ENCODE results near the gene POLE.

Gene POLE, protein sequence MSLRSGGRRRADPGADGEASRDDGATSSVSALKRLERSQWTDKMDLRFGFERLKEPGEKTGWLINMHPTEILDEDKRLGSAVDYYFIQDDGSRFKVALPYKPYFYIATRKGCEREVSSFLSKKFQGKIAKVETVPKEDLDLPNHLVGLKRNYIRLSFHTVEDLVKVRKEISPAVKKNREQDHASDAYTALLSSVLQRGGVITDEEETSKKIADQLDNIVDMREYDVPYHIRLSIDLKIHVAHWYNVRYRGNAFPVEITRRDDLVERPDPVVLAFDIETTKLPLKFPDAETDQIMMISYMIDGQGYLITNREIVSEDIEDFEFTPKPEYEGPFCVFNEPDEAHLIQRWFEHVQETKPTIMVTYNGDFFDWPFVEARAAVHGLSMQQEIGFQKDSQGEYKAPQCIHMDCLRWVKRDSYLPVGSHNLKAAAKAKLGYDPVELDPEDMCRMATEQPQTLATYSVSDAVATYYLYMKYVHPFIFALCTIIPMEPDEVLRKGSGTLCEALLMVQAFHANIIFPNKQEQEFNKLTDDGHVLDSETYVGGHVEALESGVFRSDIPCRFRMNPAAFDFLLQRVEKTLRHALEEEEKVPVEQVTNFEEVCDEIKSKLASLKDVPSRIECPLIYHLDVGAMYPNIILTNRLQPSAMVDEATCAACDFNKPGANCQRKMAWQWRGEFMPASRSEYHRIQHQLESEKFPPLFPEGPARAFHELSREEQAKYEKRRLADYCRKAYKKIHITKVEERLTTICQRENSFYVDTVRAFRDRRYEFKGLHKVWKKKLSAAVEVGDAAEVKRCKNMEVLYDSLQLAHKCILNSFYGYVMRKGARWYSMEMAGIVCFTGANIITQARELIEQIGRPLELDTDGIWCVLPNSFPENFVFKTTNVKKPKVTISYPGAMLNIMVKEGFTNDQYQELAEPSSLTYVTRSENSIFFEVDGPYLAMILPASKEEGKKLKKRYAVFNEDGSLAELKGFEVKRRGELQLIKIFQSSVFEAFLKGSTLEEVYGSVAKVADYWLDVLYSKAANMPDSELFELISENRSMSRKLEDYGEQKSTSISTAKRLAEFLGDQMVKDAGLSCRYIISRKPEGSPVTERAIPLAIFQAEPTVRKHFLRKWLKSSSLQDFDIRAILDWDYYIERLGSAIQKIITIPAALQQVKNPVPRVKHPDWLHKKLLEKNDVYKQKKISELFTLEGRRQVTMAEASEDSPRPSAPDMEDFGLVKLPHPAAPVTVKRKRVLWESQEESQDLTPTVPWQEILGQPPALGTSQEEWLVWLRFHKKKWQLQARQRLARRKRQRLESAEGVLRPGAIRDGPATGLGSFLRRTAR (N-terminal part only)

DNA sequence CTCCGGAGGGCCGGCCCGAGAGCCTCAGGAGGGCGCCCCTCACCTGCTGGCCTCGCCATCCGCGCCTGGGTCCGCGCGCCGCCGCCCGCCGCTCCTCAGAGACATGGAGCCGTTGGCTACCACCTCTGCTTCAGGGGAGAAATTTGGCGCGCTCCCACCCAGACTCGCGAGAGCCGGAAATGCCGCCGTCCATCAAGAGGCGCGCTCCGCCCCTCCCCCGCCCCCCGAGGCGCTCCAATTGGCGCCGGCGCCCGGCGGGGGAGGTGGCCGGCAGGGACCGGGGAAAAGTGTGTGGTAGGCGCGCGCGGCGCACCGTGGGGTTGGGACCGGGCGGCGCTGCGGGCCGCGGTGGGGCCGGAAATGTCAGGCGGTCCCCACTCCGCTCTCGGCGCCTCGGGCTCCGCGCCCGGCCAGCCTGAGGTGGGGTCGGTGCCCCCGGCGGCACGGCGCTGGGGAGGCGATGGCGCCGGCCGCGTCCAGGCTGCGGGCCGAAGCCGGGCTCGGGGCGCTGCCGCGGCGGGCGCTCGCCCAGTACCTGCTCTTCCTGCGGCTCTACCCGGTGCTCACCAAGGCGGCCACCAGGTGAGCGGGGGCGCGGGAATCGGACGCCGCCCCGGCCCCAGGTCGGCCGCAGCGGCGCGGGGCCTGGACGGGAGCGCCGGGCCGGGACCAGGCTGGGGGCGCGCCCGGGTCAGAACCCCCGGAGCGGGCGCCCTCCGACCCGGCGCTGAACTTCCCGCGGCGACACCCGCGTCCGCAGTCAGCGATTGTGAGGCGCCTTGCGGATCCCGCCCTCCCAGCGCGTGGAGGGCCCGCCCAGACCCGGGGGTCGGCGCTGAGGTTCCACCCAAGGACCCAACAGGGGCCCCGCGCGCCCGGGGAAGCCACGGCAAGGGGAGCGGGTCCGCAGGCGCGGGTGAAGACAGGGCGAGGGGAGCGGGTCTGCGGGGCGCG, at the start of gene POLE, which contains the start of gene PXMP2:
TSS of gene POLE (minus strand) at position 132 of the 954 bp plus-strand sequence. CDS start at position 105, 27 bp downstream.
TSS of gene PXMP2 (plus strand) at position 377 of the 954 bp plus-strand sequence. CDS start at position 461, 84 bp downstream.
- DNase-seq: peak; percentile 96

DNA sequence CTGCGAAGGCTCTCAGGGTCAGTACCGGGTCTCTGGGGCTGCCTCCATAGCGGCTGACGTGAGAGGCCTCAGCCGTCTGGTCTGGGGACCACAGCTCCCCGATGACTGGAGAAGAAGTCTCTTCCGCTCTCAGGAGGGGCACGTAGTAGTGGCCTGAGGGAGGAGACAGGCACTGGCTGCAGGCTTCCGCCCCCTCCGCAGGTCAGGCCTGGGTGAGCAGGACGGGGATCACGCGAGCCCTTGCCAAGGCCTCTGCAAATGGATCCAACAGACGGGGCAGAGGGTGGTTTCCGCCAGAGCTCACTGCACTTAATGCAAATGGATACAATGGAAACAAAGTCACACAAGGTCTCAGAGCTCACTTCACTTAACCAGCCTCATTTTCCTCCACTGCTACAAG, 49.8 kb upstream of the POLE start:
- no peak for DNase-seq

DNA sequence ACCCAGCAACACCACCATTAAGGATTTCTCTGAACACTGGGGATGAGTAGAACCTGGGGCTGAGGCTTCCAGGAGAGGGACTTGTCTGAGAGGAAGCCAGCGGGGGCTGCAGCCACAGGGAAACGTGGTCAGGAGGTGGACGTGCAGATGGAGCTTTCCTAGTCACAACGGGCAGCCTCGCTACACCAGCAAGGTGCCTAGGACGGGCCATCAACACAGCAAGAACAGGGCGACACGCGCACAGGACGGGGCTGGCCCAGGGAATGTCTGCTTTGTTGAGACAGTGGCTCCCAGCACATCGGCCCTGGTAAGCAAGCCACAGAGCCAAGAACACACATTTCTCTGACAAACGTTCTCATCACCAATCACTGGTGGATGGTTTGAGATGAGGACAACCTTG, 49.2 kb upstream of the POLE start:
- DNase-seq: no peak

DNA sequence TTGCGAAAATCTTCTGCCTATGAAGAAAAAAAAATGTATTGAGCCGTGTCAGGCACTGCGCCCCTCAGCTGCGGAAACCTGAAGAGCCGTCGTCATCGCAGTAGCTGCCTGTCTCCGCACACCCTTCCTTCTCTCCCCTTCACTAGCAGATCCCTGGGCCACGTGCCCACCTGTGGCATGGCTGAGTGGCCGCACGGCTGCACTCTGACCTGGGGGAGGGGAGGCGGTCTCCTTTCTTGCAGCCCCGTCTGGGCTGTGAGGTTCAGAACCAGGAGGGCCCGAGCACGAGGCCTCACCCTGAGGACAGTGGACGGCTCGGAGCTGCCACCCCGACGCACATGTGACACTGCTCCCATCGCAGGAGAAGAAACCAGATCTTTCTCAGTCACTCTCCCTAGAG, 48.4 kb upstream of the POLE start:
- no peak for DNase-seq

DNA sequence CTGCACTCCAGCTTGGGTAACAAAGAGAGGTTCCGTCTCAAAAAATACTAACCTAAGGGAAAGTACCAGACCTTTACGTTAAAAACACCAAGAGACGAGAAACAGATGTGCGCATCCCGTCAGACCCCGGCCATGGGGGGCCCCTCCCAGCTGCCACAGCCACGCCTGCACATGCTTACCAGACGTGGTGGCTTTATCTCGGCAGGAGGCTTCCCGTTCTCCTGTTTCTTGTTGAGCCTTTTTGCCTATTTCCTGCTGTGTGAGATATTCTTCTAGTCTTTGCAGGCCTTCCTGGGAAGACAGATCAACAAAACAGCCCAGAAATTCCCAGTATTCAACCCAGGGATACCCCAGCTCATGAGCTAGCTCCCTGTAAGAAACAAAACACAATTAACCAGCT, 47.1 kb upstream of the POLE start:
- DNase-seq: no peak

DNA sequence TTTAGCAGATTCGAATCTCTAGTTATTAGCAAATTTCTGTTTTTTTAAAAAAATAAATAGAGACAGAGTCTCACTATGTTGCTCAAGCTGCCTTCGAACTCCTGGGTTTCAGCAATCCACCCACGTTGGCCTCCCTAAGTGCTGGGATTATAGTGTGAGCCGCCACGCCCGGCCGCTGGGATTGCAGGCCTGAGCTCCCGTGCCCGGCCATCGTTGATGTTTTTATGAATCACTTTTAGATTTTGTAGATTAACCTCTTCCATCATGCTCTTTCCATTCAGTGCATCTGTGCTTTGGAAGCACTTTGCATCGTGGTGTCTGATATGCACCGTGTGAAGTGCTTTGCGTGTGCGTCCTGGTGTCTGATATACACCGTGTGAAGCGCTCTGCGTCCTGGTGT, 44.4 kb upstream of the POLE start:
- no peak for DNase-seq

DNA sequence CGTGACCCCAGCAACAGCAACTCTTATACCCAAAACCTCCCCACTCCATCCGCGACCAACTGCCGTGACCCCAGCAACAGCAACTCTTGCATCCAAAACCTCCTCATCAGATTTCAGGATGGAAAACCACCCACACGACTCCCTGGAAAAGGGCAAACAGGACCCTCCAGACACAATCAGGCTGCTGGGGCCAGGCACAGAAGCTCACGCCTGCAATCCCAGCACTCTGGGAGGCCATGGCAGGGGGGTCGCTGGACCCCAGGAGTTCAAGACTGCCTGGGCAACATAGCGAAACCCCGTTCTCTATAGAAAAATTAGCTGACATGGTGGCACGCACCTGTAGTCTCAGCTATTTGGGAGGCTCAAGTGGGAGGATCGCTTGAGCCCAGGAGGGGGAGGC, 43.2 kb upstream of the POLE start:
- no peak for DNase-seq

DNA sequence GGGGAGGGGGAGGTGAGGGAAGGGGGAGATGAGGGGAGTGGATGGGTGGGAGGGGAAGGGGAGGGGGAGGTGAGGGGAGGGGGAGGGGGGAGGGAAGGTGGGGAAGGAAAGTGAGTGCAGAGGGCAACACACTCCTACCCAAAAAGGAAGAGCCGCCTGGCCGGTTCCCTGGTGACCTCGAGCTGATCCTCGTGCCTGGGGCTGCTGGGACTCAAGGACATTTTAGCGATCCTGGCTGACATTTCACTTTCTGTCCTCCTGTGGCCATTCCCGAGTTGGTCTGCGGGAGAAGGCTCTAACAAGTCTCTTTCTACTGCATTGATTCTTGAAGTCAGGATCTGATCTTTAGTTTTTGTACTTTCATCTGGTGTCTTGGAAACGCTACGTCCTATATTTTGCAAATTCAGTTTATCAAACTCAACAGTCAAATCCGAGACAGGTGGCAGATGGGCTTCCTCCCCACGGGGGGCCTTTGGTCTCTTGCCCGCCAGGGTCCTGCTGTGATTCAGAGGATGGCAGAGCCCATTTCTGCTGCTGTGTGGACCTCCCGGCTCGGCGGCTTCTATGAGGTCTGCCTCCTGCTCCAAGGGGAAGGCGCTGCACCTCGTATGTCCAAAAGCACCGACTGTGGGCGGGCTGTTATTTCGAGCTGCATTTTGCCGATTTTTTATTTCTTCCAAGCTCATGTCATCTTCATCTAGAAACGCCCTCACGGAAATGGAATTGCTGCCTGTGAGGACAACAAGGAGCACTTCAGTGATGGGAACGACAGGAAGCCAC, 42.6 kb upstream of the POLE start:
- no peak for DNase-seq

DNA sequence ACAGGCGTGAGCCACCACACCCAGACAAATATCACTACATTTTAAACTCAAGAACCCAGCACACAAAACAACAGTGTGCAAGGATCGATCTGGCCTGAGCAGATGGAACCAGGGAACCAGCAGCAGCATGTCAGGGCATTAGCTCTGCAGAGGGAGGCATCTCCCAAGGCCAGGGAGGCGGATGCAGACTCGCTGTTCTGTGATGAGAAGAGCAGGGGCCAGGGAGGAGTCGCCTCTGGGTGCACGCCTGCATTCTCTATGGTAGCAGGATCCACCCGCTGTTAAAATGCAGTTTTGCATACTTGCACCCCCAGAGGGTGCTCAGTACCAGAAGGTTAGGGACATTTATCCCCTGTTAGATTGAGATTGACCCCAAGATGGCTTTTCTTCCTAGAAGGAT, 41.4 kb upstream of the POLE start:
- DNase-seq: no peak

DNA sequence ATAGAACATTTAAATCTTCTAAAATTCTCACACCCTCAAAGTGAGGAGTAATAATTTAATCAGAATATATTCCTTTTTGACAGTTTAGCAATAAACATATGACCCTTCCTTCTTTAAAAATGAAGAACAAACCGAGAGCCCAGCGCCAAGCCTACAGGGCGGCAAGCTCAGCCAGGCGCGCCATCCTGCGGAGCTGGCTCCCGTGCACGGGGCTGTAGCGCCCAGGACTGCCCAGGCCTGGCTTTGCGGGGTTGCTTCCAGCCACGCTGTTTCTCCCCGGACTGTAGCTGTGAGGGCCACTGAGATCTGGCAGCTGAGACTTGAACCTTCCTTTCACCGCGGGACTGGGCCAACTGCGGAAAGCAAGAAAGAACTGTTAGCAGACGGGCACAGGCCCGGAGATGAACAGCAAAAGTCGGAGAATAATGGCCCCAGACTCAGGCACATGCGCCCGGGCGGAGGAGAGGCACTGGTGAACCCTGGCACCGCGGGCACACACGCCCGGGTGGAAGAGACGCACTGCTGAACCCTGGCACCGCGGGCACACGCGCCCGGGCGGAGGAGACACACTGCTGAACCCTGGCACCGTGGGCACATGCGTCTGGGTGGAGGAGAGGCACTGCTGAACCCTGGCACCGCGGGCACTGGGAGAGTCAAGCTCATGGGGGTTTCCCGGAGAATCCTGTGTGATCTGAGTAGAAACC, 40.1 kb upstream of the POLE start:
- no peak for DNase-seq

DNA sequence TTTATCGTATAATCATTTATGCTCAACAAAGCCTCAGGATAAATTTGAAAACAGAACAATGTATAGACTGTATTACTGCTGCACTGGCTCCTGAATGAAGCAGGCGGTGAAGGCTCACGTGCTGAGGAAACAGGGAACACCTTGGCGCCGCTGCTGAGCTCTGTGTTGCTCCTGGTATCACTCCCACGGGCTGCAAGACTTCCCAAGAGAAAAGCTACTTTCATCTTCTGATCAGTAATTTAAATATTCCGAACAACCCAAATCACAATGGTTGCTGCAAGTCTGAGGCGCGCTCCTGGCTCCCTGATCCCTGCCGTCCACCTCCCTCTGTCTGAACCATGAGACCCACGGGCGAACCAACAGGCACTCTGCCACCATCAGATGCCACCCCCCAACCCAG, 39.2 kb upstream of the POLE start:
- no peak for DNase-seq

DNA sequence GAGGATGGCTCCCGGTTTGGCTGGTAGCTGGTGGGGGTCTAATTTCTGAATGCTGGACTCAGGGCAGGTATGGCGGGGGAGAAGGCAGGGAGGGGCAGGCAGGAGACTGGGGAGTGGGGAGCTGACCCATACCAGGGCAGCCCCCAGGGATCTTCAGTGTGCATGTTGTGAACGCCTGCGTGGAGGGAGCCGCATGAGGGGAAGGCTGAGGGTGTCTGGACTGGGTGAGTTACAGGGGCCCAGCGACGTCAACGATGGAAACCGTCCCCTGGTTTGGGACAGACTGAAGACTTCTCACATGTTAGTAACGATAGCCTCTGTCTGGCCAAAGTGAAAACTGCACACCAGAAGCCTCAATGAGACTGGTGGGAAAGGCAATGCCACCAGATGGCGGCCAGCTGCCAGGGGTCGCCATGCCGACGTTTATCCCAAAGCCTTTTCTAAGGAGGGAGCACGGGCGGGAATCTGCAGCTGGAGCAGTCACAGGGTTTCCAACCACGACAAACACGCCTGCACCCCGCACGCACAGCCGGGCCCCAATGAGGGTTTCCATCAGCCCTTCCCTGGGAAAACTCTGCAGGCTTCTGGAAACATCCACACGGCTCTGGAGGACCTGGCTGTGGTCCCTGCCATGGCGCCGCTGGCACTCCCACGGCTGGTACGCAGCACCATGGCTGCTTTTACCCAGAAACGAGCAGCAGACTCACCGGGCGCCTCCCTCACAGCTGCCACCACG, 37.5 kb upstream of the POLE start:
- no peak for DNase-seq

DNA sequence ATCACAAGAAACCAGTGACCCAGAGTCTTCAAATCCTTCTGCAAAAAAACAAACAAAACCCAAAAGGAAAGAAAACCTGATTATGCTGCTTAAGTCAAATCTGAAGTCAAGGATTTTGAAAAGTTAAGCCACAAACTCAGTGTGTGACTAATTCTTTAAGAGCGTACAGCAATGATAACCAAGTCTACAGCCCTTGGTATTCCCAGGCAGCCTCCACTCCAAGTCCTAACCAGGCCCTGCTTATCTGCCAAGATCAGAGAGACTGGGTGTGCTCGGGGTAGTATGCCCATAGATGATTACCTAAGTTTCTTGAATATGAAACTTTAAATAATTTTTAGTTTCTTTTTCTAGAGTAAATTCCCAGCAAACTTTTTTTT, 36.6 kb upstream of the POLE start:
- DNase-seq: no peak

DNA sequence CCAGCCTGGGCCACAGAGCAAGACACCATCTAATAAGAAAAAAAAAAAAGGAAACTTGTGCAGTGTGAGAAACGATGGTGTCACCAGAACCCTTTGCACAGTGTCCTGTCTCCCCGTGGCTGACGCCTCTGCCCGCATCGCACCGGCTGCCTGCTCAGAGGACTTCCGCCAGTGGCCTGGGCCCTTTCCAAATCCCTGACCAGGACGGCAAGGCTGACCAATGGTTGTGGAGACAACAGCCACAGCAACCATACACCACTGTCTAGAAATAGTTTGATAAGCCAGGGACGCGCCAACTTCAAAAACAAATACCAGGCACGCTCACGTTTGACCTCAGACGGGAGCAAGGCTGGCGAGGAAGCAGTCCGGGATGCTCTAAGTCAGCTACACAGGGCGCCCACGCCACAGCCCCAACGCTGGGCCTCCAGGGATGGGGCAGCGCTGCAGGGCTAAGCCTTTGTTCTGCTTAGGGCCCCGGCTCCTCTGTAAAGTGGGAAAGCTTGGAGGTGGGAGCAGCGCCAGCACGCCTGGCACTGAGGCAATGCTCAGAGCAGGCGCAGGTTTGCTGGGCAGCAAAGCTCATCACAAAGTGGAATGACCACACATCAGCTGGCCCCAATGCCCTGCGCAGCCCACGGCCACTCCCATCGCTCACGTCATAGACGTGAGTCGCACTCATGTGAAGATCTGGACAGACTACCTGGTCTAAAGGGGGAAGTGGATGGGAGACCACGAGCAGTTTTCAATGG, 36.0 kb upstream of the POLE start:
- no peak for DNase-seq

DNA sequence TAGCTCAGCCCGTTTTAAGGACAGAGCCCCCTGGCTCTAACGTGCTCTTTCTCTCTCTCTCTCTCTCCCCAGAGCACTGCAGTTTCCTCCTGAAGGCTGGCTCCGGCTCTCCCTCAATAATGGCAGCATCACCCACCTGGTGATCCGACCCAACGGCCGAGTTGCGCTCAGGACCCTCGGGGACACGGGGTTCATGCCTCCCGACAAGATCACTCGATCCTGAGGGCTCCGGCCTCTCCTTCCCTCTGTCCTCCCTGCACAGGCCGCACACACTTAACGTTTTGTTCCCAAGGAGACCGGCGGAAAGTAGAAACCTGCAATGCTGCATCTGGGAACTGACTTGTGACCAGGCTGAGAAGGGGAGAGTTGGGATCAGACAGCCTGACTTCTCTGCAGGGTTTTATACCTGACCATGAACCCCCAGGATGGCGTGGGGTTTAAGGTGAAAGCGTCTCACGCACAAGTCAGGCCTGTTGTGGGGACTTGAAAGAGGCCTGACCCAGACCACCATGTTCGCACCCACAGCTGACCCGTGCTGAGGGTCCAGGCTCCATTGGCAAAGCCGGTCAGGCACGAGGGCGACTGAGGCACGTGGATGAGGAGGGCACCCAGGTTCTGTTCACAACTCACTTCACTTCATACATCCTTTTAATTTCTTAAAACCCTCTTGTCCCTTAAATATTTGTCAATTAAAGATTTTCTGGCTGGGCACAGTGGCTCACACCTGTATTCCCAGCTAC, 33.6 kb upstream of the POLE start:
- no peak for DNase-seq

DNA sequence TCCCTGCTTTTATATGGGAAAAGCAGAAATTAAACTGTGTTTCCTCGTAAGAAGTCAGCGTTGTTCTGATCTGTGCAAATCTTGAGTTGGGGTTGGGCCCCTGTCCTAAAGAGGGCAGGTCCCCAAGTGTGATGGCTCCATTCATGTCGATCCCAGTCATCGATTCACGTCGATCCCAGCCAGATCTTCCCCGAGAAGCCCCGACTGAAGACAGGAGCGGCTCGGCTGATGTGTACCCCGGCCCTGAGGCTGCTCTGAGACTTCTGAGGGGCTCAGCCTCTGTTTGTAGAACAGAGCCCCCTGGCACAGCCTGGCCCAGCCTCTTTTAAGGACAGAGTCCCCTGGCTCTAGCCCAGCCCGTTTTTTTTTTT, 32.8 kb upstream of the POLE start:
- DNase-seq: no peak

DNA sequence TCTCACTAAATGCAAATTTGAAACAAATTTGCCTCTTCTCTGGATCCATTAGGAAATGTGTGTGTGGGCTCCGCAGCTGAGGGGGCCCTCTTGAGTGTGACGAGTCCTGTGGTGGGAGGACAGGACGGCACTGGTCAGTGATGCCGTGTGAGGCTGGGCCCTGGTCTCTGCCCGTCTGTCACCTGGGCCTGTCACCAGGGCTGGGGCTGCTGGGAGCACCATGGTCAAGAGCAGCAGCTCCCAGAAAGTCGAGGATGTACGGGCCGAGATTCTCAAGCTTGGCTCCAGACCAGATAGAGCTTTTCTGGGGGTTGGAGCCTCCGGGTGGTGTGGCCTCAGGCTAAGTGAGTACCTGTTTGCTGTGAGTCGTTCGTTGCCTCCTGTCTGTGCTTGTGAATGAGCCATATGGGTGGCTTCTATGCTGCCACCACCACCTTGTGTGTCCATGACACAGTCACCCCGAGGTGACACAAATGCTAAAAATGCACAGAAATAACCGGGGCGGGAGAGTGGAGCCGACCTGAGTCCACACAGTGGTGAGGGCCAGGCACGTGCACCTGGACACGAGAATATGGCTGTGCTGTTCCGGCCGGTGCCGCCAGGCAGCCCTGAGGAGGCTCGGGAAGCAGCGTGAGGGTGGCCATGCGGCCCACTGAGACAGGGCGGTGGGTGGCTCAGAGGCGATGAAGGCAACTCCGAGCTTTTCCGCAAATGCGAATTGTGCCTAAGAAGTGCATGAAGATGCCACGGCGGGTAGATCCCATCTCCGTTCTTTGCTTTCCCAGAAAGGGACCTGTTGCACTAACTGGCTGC, 32.2 kb upstream of the POLE start:
- no peak for DNase-seq
